GM12892 (cell line): Measurements from ENCODE around the gene FHL2.

Source experiments
- POLR2A ChIP-seq: IDR thresholded peaks from 2 replicates; pipeline ENCODE4 v1.6.1; 2011; ENCODE audit warnings: low read depth, low read length, control low read depth
- POLR2AphosphoS5 ChIP-seq: IDR thresholded peaks from 2 replicates; pipeline ENCODE4 v1.6.1; 2011; ENCODE audit warnings: low read depth, low read length, control low read depth
- TAF1 ChIP-seq: IDR thresholded peaks from 2 replicates; pipeline ENCODE4 v1.6.1; 2011; ENCODE audit warnings: low read depth, mild to moderate bottlenecking, control low read depth, low read length, borderline replicate concordance

- TF ChIP-seq POLR2A (no peak), TAF1 (no peak), POLR2AphosphoS5 (no peak)
Measured at GRCh38 chr2:105428387-105429018, 29.7 kb upstream of the FHL2 start.
